ENCODE measurements around the gene COBLL1.

GRCh38 chr2:164667566-164667965, 174.1 kb downstream of the COBLL1 start:
- no peak for TF ChIP-seq POLR2A (IDR thresholded peaks at IDR 0.05)
- TF ChIP-seq, protein P1, sequence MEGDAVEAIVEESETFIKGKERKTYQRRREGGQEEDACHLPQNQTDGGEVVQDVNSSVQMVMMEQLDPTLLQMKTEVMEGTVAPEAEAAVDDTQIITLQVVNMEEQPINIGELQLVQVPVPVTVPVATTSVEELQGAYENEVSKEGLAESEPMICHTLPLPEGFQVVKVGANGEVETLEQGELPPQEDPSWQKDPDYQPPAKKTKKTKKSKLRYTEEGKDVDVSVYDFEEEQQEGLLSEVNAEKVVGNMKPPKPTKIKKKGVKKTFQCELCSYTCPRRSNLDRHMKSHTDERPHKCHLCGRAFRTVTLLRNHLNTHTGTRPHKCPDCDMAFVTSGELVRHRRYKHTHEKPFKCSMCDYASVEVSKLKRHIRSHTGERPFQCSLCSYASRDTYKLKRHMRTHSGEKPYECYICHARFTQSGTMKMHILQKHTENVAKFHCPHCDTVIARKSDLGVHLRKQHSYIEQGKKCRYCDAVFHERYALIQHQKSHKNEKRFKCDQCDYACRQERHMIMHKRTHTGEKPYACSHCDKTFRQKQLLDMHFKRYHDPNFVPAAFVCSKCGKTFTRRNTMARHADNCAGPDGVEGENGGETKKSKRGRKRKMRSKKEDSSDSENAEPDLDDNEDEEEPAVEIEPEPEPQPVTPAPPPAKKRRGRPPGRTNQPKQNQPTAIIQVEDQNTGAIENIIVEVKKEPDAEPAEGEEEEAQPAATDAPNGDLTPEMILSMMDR (IDR thresholded peaks at IDR 0.05), result no peak
- no peak for TF ChIP-seq POLR2AphosphoS5 (IDR thresholded peaks at IDR 0.05)
